Cardiac muscle cell (in vitro differentiated cells and primary cell): ENCODE measurements around the gene TSPAN11. TPM values are rescaled to one million over a fixed set of nuclear protein-coding genes. Genes with fewer than 3 reads are reported as not detected.

Experiments
- DNase-seq, 2 donors: peaks; one replicate each; pipeline versions ENCODE4 v3.0.0 to v3.0.0-alpha.2; 2010 to 2017; ENCODE audit warnings: low read depth in 1 of 2, low spot score in 1 of 2
- H3K27ac ChIP-seq: fragments of 200-600 bp; sonication (generic); 2 replicates; pipeline ENCODE4 v1.5.1; 2016
- H3K27me3 ChIP-seq: fragments of 200-600 bp; sonication (generic); 2 replicates; pipeline ENCODE4 v1.6.0; 2016; ENCODE audit warnings: control low read depth
- H3K36me3 ChIP-seq: fragments of 200-600 bp; sonication (generic); 2 replicates; pipeline ENCODE4 v1.5.1; 2016; ENCODE audit warnings: control low read depth
- H3K4me1 ChIP-seq: fragments of 200-600 bp; sonication (generic); 2 replicates; pipeline ENCODE4 v1.8.1; 2017; ENCODE audit warnings: low read depth, mild to moderate bottlenecking, mixed run types
- H3K4me3 ChIP-seq: fragments of 200-600 bp; sonication (generic); 2 replicates; pipeline ENCODE4 v1.5.1; 2016; ENCODE audit warnings: mild to moderate bottlenecking
- H3K9me3 ChIP-seq: fragments of 200-600 bp; sonication (generic); 2 replicates; pipeline ENCODE4 v1.5.1; 2017; ENCODE audit warnings: low read depth, mild to moderate bottlenecking, control low read depth
- polyA plus RNA-seq: library from polyadenylated mRNA; unstranded; fragments of >200 nt; fragmentation: Nextera tagmentation; extraction: Ambion mirVana; gene quantifications from 2 replicates; pipeline ENCODE4 v1.2.1, GENCODE V29; 2016
- total RNA-seq: library from RNA; depleted of rRNA; stranded (reverse); fragments of >200 nt; gene quantifications from 2 replicates; pipeline ENCODE4 v1.2.3, GENCODE V29; 2016
- TF ChIP-seq, protein P1 (sequence below): IDR thresholded peaks from 2 replicates; pipeline ENCODE4 v1.5.1; 2012; ENCODE audit warnings: low read depth, mild to moderate bottlenecking, low read length

TSPAN11 gene
- total and polyA plus RNA-seq, 2 experiments from 2014 or later, result 11.1 to 26.1 TPM

DNA sequence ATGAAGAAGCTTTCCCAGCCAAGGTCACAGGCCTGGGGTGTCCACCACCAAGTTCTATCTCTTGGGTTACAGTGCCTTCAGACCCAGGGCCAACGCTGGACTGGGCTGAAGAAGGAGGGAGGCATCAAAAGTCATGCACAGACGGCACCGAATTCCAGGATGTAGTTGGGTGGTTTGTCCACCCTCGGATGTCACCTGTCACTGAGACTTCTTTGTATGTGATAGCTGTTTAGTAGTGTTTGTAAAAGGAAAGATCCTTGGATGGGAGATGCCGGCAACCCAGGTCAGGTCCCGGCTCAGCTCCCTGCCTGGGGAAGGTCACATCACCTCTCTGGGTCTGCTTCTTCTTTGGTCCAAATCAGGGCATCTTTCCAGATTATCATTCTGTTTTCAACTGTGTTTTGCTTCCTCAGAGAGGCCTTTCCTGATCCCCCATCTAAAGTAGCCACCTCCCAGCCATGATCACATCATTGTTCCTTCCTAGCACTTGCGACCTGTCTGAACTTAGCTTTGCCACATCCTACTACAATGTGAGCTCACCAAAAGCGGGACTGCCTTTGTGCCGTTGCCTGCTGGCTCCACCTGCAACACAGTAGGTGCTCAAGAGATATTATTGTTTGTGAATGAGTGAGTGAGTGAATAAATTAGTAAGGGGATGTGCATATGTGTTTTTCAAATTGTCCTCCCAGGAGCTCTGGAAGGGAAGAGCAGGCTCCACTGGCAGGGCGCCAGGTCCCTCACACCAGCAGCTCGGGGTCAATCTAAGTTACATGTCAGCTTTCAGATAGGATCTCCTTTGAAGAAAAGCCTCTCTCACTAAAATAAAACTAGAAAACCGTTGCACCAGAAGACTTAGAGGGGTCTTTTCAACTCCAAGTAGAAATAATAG lies 2.1 kb downstream of the TSPAN11 start:
- peak in 1 of 2 donors; percentile 82 for DNase-seq
- Histone ChIP-seq H3K9me3 (no peaks in the 10 kb centered on the region), H3K36me3 (no peaks in the 10 kb centered on the region), H3K4me1 (peaks cover 51% of the 10 kb centered on the region), H3K27ac (peak overlapping the region; percentile 53), H3K27me3 (no peaks in the 10 kb centered on the region), H3K4me3 (no peak overlapping the region)
- TF ChIP-seq, protein P1, sequence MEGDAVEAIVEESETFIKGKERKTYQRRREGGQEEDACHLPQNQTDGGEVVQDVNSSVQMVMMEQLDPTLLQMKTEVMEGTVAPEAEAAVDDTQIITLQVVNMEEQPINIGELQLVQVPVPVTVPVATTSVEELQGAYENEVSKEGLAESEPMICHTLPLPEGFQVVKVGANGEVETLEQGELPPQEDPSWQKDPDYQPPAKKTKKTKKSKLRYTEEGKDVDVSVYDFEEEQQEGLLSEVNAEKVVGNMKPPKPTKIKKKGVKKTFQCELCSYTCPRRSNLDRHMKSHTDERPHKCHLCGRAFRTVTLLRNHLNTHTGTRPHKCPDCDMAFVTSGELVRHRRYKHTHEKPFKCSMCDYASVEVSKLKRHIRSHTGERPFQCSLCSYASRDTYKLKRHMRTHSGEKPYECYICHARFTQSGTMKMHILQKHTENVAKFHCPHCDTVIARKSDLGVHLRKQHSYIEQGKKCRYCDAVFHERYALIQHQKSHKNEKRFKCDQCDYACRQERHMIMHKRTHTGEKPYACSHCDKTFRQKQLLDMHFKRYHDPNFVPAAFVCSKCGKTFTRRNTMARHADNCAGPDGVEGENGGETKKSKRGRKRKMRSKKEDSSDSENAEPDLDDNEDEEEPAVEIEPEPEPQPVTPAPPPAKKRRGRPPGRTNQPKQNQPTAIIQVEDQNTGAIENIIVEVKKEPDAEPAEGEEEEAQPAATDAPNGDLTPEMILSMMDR, result no peak

DNA sequence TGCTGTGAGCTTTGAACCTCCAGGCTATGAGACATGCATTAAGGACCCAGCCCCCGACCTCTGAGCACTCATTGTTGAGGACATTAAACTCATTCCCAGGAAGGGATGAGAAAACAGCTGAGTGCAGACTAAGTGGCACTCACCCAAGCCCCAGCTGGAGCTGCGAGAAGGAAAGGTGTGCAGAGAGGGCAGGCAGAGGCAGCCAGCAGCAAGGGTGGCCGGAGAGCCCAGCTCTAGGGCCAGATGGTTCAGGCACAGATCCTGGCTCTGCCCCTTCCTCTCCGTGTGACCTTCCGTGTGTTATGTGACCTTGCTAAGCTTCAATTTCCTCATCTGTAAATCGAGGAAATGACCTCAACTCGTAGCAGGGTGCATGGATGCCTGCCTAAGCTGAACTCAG lies 3.7 kb downstream of the TSPAN11 start:
- TF ChIP-seq, protein P1, result no peak
- Histone ChIP-seq H3K27me3 (no peaks in the 10 kb centered on the region), H3K4me3 (no peak overlapping the region), H3K4me1 (peaks cover 51% of the 10 kb centered on the region), H3K9me3 (no peaks in the 10 kb centered on the region), H3K36me3 (no peaks in the 10 kb centered on the region), H3K27ac (no peak overlapping the region)
- no peak for DNase-seq

DNA sequence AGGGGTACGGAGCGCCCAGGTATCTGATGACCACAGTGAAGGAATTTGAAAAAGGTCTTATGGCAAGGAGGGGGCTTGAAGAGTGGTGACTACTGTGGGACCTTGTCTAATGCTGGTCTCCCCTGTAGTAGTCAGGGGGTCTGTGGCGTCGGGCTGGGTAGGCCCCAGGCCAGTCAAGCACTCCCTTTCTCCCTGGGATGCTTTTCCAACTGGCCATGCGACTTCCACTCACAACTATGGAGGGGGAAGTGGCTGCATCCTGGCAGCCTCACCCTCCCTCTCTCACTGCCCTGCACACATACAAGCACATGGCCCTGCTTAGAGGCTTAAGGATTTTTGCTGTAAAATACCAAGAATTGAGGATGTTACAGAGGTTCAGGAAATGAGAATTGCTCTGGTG lies 4.1 kb downstream of the TSPAN11 start:
- Histone ChIP-seq H3K27ac (no peak overlapping the region), H3K4me3 (no peak overlapping the region), H3K36me3 (no peaks in the 10 kb centered on the region), H3K9me3 (no peaks in the 10 kb centered on the region), H3K27me3 (no peaks in the 10 kb centered on the region), H3K4me1 (peaks cover 50% of the 10 kb centered on the region)
- DNase-seq, result no peak
- TF ChIP-seq, protein P1, result no peak

DNA sequence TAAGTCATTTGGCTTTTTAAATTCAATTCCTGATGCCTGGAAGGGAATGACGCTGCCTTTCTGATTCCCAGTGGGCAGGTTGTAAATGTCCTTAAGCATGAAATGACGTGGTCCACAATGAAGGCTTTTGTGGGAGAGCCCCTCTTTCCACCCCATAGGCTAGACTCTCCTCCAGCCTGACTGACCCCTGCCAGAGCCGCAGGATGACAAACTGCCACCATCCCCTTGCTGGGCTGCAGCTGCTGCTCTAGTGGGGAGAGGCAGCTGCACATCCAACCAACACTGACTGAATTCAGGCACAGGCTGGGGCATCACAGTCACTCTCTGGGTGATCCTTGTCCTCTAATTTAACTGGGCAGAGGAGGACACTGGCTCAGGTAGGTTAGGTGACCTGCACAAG lies 6.3 kb downstream of the TSPAN11 start:
- no peak overlapping the region for H3K27ac ChIP-seq

DNA sequence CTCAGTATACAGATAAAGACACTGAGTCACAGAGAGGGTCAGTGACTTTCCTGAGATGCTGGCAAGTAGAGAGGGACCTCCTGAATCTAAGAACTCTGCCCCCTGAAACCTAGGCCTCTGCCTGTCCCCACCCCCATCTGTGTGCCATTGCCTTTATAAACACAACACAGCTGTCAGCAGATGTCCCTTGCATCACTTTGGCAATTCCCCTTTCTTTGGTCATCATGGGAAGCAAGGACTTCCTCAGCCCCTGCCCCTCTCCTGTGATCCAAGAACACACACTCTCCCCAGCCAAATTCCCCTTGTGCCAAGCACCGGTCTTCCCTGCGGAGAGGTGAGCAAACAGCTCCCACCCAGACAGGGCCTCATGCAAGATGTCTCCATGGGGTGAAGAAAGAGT lies 8.3 kb downstream of the TSPAN11 start:
- Histone ChIP-seq H3K9me3 (no peaks in the 10 kb centered on the region), H3K36me3 (no peaks in the 10 kb centered on the region), H3K27ac (no peak overlapping the region), H3K27me3 (no peaks in the 10 kb centered on the region), H3K4me3 (no peak overlapping the region), H3K4me1 (peaks cover 13% of the 10 kb centered on the region)
- TF ChIP-seq, protein P1, result no peak
- no peak for DNase-seq

More for the DNA sequence above, 6.3 kb downstream of the TSPAN11 start:
- DNase-seq, result no peak
- no peaks in the 10 kb centered on the region for H3K36me3 ChIP-seq
- no peaks in the 10 kb centered on the region for H3K27me3 ChIP-seq
- H3K4me3 ChIP-seq, result no peak overlapping the region
- TF ChIP-seq, protein P1, result no peak
- H3K9me3 ChIP-seq, result no peaks in the 10 kb centered on the region
- H3K4me1 ChIP-seq, result peaks cover 32% of the 10 kb centered on the region
